Esophagus muscularis mucosa (tissue), 4 donors: Measurements from ENCODE around the gene PPID.

Source experiments
- CTCF ChIP-seq, 3 experiments: fragments of 200-600 bp in 2 of 3; fragments of 450-650 bp in 1 of 3; sonication (generic) in 2 of 3; IDR thresholded peaks; one replicate each; pipeline ENCODE4 v1.5.1; 2017 to 2019; ENCODE audit warnings: antibody characterized with exemption in 3 of 3, mild to moderate bottlenecking in 2 of 3, moderate library complexity in 1 of 3
- EP300 ChIP-seq: sonication (generic); formaldehyde crosslinking; IDR thresholded peaks from one replicate; pipeline ENCODE4 v1.6.1; 2017; ENCODE audit warnings: antibody characterized with exemption
- POLR2A ChIP-seq: fragments of 450-650 bp; IDR thresholded peaks from one replicate; pipeline ENCODE4 v1.6.1; 2017; ENCODE audit warnings: antibody characterized with exemption, moderate library complexity, mild to moderate bottlenecking, low read depth
- POLR2AphosphoS5 ChIP-seq, 2 donors: sonication (generic); formaldehyde crosslinking; IDR thresholded peaks; one replicate each; pipeline ENCODE4 v1.6.1; 2017; ENCODE audit warnings: antibody characterized with exemption in 2 of 2

DNA sequence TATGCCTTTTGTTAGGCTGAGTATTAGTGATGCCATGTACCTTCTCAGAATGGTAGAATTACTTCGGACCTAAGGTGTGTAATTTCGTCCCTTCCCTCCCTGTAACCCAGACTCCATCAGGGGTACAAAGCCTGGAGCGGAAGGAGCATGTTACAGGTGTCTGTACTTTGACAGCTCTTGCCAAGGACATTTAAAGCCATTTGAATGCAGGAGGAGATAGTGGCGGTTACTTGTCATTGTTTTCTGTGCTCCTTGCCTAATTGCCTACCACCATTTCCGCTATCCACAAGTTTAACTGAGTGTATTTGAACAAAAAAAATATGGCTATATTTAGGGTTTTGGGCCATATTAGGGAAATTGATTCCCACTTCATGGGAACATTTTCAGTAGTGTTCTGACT is 47.5 kb upstream of the PPID start:
- TF ChIP-seq POLR2A (no peak), POLR2AphosphoS5 (IDR thresholded peaks at IDR 0.05) (no peak), CTCF (IDR thresholded peaks at IDR 0.05) (no peak), EP300 (no peak)
